ENCODE measurements around the gene CANT1.

GRCh38 chr17:78999056-78999768, 10.4 kb downstream of the CANT1 start:
- no peak for TF ChIP-seq CTCF (conservative IDR thresholded peaks at IDR 0.05; ENCODE audit: low read depth, low read length)
- no peak for TF ChIP-seq EZH2 (IDR thresholded peaks at IDR 0.05; ENCODE audit: borderline replicate concordance, low read depth, low read length, poor library complexity, severe bottlenecking)
